ENCODE results near the gene GLIS2.
A peak's percentile ranks its signal among the peaks of the same experiment; 100 is the strongest.

Gene GLIS2

GRCh38 chr16:4314532-4315185 lies 1.2 kb upstream of the GLIS2 start:
- Histone ChIP-seq H3K27ac (peak overlapping the region; percentile 93 to 99), H3K4me1 (peaks cover 0 to 50% (median 39%) of the 10 kb centered on the region in 4 donors), H3K9me3 (no peaks in the 10 kb centered on the region), H3K36me3 (no peaks in the 10 kb centered on the region), H3K27me3 (no peaks in the 10 kb centered on the region), H3K4me3 (peak overlapping the region; percentile 82 to 87)
- TF ChIP-seq CTCF (IDR thresholded peaks at IDR 0.05), result no peak
- intact Hi-C loops (cut with DNase I; ENCODE audit: low total_unique reads), result no loop called here
- peak in 1 of 2 donors; percentile 74 for DNase-seq

GRCh38 chr16:4316108-4316863 lies 419 bp downstream of the GLIS2 start:
- Histone ChIP-seq H3K27me3 (no peaks in the 10 kb centered on the region), H3K4me3 (peak overlapping the region; percentile 82 to 87), H3K9me3 (no peaks in the 10 kb centered on the region), H3K36me3 (no peaks in the 10 kb centered on the region), H3K4me1 (peaks cover 0 to 59% (median 50%) of the 10 kb centered on the region in 4 donors), H3K27ac (peak overlapping the region; percentile 93 to 99)
- no peak for TF ChIP-seq CTCF (IDR thresholded peaks at IDR 0.05)
- DNase-seq, result no peak
- intact Hi-C loops (cut with DNase I; ENCODE audit: low total_unique reads), result no loop called here

- Histone ChIP-seq H3K4me3 (peak overlapping the region; percentile 82 to 87), H3K9me3 (no peaks in the 10 kb centered on the region), H3K27me3 (no peaks in the 10 kb centered on the region), H3K4me1 (peaks cover 0 to 66% (median 57%) of the 10 kb centered on the region in 4 donors), H3K27ac (peak overlapping the region; percentile 93 to 99), H3K36me3 (no peaks in the 10 kb centered on the region)
- no peak for TF ChIP-seq CTCF (IDR thresholded peaks at IDR 0.05)
- peak; percentile 55 to 95 for DNase-seq
- intact Hi-C loops (cut with DNase I; ENCODE audit: low total_unique reads), result no loop called here
Observed at GRCh38 chr16:4316864-4317531, 1.1 kb downstream of the GLIS2 start.

GRCh38 chr16:4317532-4318450 lies 1.9 kb downstream of the GLIS2 start:
- intact Hi-C loops (cut with DNase I; ENCODE audit: low total_unique reads), result no loop called here
- no peak for TF ChIP-seq CTCF (IDR thresholded peaks at IDR 0.05)
- no peaks in the 10 kb centered on the region for H3K9me3 ChIP-seq
- peak overlapping the region; percentile 82 to 87 for H3K4me3 ChIP-seq
- peak overlapping the region; percentile 93 to 99 for H3K27ac ChIP-seq
- H3K4me1 ChIP-seq, result peaks cover 0 to 74% (median 64%) of the 10 kb centered on the region in 4 donors
- H3K27me3 ChIP-seq, result no peaks in the 10 kb centered on the region
- H3K36me3 ChIP-seq, result no peaks in the 10 kb centered on the region
- DNase-seq, result peak in 1 of 2 donors; percentile 82

GRCh38 chr16:4318451-4318910 lies 2.6 kb downstream of the GLIS2 start:
- DNase-seq, result peak in 1 of 2 donors; percentile 65
- TF ChIP-seq CTCF (IDR thresholded peaks at IDR 0.05), result no peak
- Histone ChIP-seq H3K9me3 (no peaks in the 10 kb centered on the region), H3K27me3 (no peaks in the 10 kb centered on the region), H3K27ac (peak overlapping the region; percentile 93 to 99), H3K4me3 (peak overlapping the region; percentile 10 to 87), H3K4me1 (peaks cover 0 to 81% (median 71%) of the 10 kb centered on the region in 4 donors), H3K36me3 (no peaks in the 10 kb centered on the region)
- intact Hi-C loops (cut with DNase I; ENCODE audit: low total_unique reads), result no loop called here

Data from tibial artery (tissue), 4 donors.